RWPE1 (cell line): ENCODE measurements around the gene SLIT3.

ENCODE experiments used
- CTCF ChIA-PET: fragments of 350-600 bp; sonication (Branson Sonifier 250); formaldehyde crosslinking; extraction: SDS; loops from one replicate; lab custom pipeline; 2021; lab: Yijun Ruan, JAX
- POLR2A ChIA-PET: fragments of 400-600 bp; formaldehyde crosslinking; extraction: SDS; loops from one replicate; lab custom pipeline; 2020; ENCODE audit warnings: antibody characterized with exemption; ENCODE audit not compliant: low non-redundant PET; lab: Yijun Ruan, JAX
- DNase-seq: peaks from one replicate; pipeline ENCODE4 v3.0.0; 2012; ENCODE audit warnings: low spot score
- H3K27ac ChIP-seq: fragments of 450-650 bp; 2 replicates; pipeline ENCODE4 v1.5.1; 2017
- CTCF ChIP-seq: fragments of 450-650 bp; conservative IDR thresholded peaks from 2 replicates; pipeline ENCODE4 v1.5.1; 2017; ENCODE audit warnings: low read depth, mild to moderate bottlenecking

The SLIT3 gene

GRCh38 chr5:168984135-168984675, 316.7 kb downstream of the SLIT3 start:
- H3K27ac ChIP-seq = no peak overlapping the region
- TF ChIP-seq CTCF = no peak
- DNase-seq = no peak
- ChIA-PET CTCF (no interaction called here), POLR2A (no interaction called here)

- TF ChIP-seq CTCF = no peak
- CTCF ChIA-PET = interaction anchor here (1.1 kb wide), 2 partner anchors 8 to 1205 kb away, joined by 4 to 6 read pairs; no protein-coding TSS in a partner anchor
Measured at GRCh38 chr5:168979135-168979534, 321.8 kb downstream of the SLIT3 start.

GRCh38 chr5:168978500-168978899, 322.4 kb downstream of the SLIT3 start:
- ChIA-PET POLR2A (no interaction called here), CTCF (interaction anchor here (0.7 kb wide), 1 partner anchor 372 kb away, joined by 4 read pairs; no protein-coding TSS in a partner anchor)
- no peak for DNase-seq
- peak overlapping the region; percentile 59 for H3K27ac ChIP-seq
- TF ChIP-seq CTCF = no peak

More at GRCh38 chr5:168979135-168979534, 321.8 kb downstream of the SLIT3 start:
- DNase-seq = no peak
- POLR2A ChIA-PET = no interaction called here
- H3K27ac ChIP-seq = peak overlapping the region; percentile 59

- POLR2A ChIA-PET = no interaction called here
- peak overlapping the region; percentile 77 for H3K27ac ChIP-seq
- CTCF ChIA-PET = interaction anchor here (0.5 to 0.7 kb wide), 2 partner anchors 372 to 1139 kb away, joined by 4 read pairs; no protein-coding TSS in a partner anchor
- peak; percentile 90 for DNase-seq
- TF ChIP-seq CTCF = no peak
Measured at GRCh38 chr5:168978015-168978414, 322.9 kb downstream of the SLIT3 start.

- no peak overlapping the region for H3K27ac ChIP-seq
- POLR2A ChIA-PET = no interaction called here
- no peak for TF ChIP-seq CTCF
- no peak for DNase-seq
- CTCF ChIA-PET = interaction anchor here (0.7 kb wide), 1 partner anchor 30 kb away, joined by 3 read pairs; no protein-coding TSS in a partner anchor
Measured at GRCh38 chr5:168976311-168976970, 324.5 kb downstream of the SLIT3 start.

- POLR2A ChIA-PET = no interaction called here
- CTCF ChIA-PET = no interaction called here
- TF ChIP-seq CTCF = no peak
- no peak overlapping the region for H3K27ac ChIP-seq
- DNase-seq = no peak
Measured at GRCh38 chr5:168975331-168975730, 325.6 kb downstream of the SLIT3 start.
